HG03457 (cell line): Measurements from ENCODE around the gene OMD.

ENCODE experiments used
- ATAC-seq: cut with Tn5 transposase; IDR thresholded peaks from one replicate; pipeline ENCODE4 v1.9.1; 2021; ENCODE audit warnings: moderate number of reproducible peaks; ENCODE audit not compliant: unreplicated experiment

The OMD gene

GRCh38 chr9:92378865-92379560, 45.3 kb downstream of the OMD start:
- no peak for ATAC-seq

- ATAC-seq: no peak
Observed at GRCh38 chr9:92377876-92378275, 46.4 kb downstream of the OMD start.

GRCh38 chr9:92373167-92373566, 51.1 kb downstream of the OMD start:
- ATAC-seq: no peak

GRCh38 chr9:92369075-92369474, 55.2 kb downstream of the OMD start:
- ATAC-seq: no peak
